ENCODE results near the gene ARID5B.

DNA sequence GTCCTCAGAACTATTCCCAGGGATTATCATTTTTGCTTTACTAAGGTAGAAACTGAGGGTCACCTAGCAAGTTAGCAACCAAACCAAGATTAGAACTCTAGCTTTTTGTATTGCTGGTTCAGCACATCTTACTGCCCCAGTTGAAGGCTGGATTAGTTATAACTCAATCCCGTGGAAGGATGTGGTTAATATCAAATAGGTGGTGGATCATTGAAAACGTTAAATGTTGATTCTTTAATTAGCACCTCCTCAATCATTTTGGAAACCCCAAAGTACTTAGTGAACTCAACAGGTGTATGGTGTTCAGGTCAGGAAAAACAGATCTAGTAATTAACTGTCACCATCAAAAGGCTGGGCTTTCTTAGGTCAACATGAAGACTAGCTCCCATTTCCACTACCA lies 152.4 kb downstream of the ARID5B start:
- TF ChIP-seq CTCF (conservative IDR thresholded peaks at IDR 0.05; ENCODE audit: low read length) (no peak), EZH2phosphoT487 (IDR thresholded peaks at IDR 0.05; ENCODE audit: borderline replicate concordance) (no peak)
